HG02981 (cell line): Measurements from ENCODE around the gene SDHB.

Experiments
- ATAC-seq: cut with Tn5 transposase; IDR thresholded peaks from one replicate; pipeline ENCODE4 v1.9.1; 2021; ENCODE audit warnings: mild to moderate bottlenecking, moderate library complexity; ENCODE audit not compliant: unreplicated experiment

The SDHB gene

GRCh38 chr1:16989676-16990391 lies 64.0 kb downstream of the SDHB start:
- no peak for ATAC-seq

GRCh38 chr1:16988210-16988609 lies 65.6 kb downstream of the SDHB start:
- ATAC-seq = no peak

- no peak for ATAC-seq
Measured at GRCh38 chr1:16986962-16987361, 66.9 kb downstream of the SDHB start.

GRCh38 chr1:16986560-16986959 lies 67.3 kb downstream of the SDHB start:
- no peak for ATAC-seq

GRCh38 chr1:16986113-16986512 lies 67.7 kb downstream of the SDHB start:
- ATAC-seq = no peak

GRCh38 chr1:16984717-16985116 lies 69.1 kb downstream of the SDHB start:
- no peak for ATAC-seq

- ATAC-seq = no peak
Measured at GRCh38 chr1:16983649-16984048, 70.2 kb downstream of the SDHB start.

- ATAC-seq = no peak
Measured at GRCh38 chr1:16982902-16983301, 70.9 kb downstream of the SDHB start.

GRCh38 chr1:16981269-16981849 lies 72.5 kb downstream of the SDHB start:
- no peak for ATAC-seq

- ATAC-seq = no peak
Measured at GRCh38 chr1:16980473-16981268, 73.2 kb downstream of the SDHB start, which contains the start of gene MFAP2. Gene MFAP2, minus strand, starts transcription at chr1:16980620. Its CDS starts 2,347 bp downstream, at chr1:16978273.

GRCh38 chr1:16979475-16980327 lies 74.1 kb downstream of the SDHB start:
- ATAC-seq = no peak

- ATAC-seq = no peak
Measured at GRCh38 chr1:16978567-16979474, 75.0 kb downstream of the SDHB start.

GRCh38 chr1:16978139-16978538 lies 75.7 kb downstream of the SDHB start:
- ATAC-seq = no peak

GRCh38 chr1:16977377-16977776 lies 76.5 kb downstream of the SDHB start:
- no peak for ATAC-seq

GRCh38 chr1:16976966-16977365 lies 76.9 kb downstream of the SDHB start:
- ATAC-seq = no peak

- ATAC-seq = no peak
Measured at GRCh38 chr1:16975838-16976237, 78.0 kb downstream of the SDHB start.

- ATAC-seq = no peak
Measured at GRCh38 chr1:16975211-16975610, 78.6 kb downstream of the SDHB start.

GRCh38 chr1:16973215-16973614 lies 80.6 kb downstream of the SDHB start:
- no peak for ATAC-seq

- no peak for ATAC-seq
Measured at GRCh38 chr1:16972189-16972895, 81.5 kb downstream of the SDHB start.
